ENCODE measurements around the gene PML.

- TF ChIP-seq CTCF (IDR thresholded peaks at IDR 0.05; ENCODE audit: low read depth, low read length, missing input control) (no peak), MAX (IDR thresholded peaks at IDR 0.05) (no peak), FOXA1 (IDR thresholded peaks at IDR 0.05) (no peak), REST (IDR thresholded peaks at IDR 0.05) (no peak), RAD21 (IDR thresholded peaks at IDR 0.05) (no peak), YY1 (IDR thresholded peaks at IDR 0.05) (no peak)
These were observed 7.8 kb upstream of the PML start for GRCh38 chr15:73986776-73987056.

Measured in liver (tissue), 3 donors.